CD14-positive monocyte (primary cell): ENCODE results near the gene PSME1. TPM values are rescaled to one million over a fixed set of nuclear protein-coding genes. Genes with fewer than 3 reads are reported as not detected.

Source experiments
- DNase-seq, 3 donors: peaks; one replicate each; pipeline ENCODE4 v3.0.0-alpha.2; 2011 to 2022
- H2AFZ ChIP-seq: 2 replicates; pipeline ENCODE4 v1.6.0; 2012; ENCODE audit warnings: mild to moderate bottlenecking, low read depth, low read length, inconsistent platforms; ENCODE audit not compliant: insufficient read depth, poor library complexity, severe bottlenecking
- H3K27ac ChIP-seq, 2 donors: 1 replicate in 1 of 2; 2 replicates in 1 of 2; pipeline ENCODE4 v1.5.1; 2012 to 2013; ENCODE audit warnings: low read length in 2 of 2, control low read depth in 1 of 2, inconsistent platforms in 1 of 2, low read depth in 1 of 2, mild to moderate bottlenecking in 1 of 2
- H3K27me3 ChIP-seq, 2 donors: one replicate each; pipeline versions ENCODE4 v1.6.0 to v1.6.1; 2011 to 2013; ENCODE audit warnings: low read length in 2 of 2; ENCODE audit not compliant: control insufficient read depth in 2 of 2, insufficient read depth in 2 of 2
- H3K36me3 ChIP-seq, 2 donors: replicated peaks in 1 of 2; 1 replicate in 1 of 2; 2 replicates in 1 of 2; pipeline versions ENCODE4 v1.5.1 to v1.6.1; 2012 to 2013; ENCODE audit warnings: low read length in 2 of 2, control low read depth in 1 of 2, inconsistent platforms in 1 of 2, mild to moderate bottlenecking in 1 of 2; ENCODE audit not compliant: insufficient read depth in 2 of 2, control insufficient read depth in 1 of 2
- H3K4me1 ChIP-seq, 2 donors: 1 replicate in 1 of 2; 2 replicates in 1 of 2; pipeline versions ENCODE4 v1.5.1 to v1.6.1; 2012 to 2013; ENCODE audit warnings: low read length in 2 of 2, control low read depth in 1 of 2, inconsistent platforms in 1 of 2, mild to moderate bottlenecking in 1 of 2, moderate library complexity in 1 of 2; ENCODE audit not compliant: insufficient read depth in 2 of 2, control insufficient read depth in 1 of 2
- H3K4me2 ChIP-seq: replicated peaks from 2 replicates; pipeline ENCODE3; 2012; ENCODE audit warnings: low read length, moderate library complexity, mild to moderate bottlenecking; ENCODE audit not compliant: poor library complexity, severe bottlenecking; ENCODE audit errors: extremely low read depth
- H3K4me3 ChIP-seq, 3 experiments: fragments of 200-600 bp in 1 of 3; sonication (generic) in 1 of 3; replicated peaks in 1 of 3; 1 replicate in 2 of 3; 2 replicates in 1 of 3; pipeline ENCODE4 v1.5.1; 2011 to 2013; ENCODE audit warnings: low read length in 3 of 3, mild to moderate bottlenecking in 3 of 3, control low read depth in 2 of 3, low read depth in 2 of 3, inconsistent platforms in 1 of 3, moderate library complexity in 1 of 3
- H3K79me2 ChIP-seq: 2 replicates; pipeline ENCODE4 v1.6.0; 2012; ENCODE audit warnings: mild to moderate bottlenecking, control low read depth, inconsistent platforms, low read length, moderate library complexity; ENCODE audit not compliant: insufficient read depth
- H3K9ac ChIP-seq: 2 replicates; pipeline ENCODE4 v1.6.0; 2017; ENCODE audit warnings: low read length, mild to moderate bottlenecking; ENCODE audit not compliant: insufficient read depth, poor library complexity, severe bottlenecking
- H3K9me3 ChIP-seq, 2 donors: replicated peaks in 1 of 2; 1 replicate in 1 of 2; 2 replicates in 1 of 2; pipeline versions ENCODE4 v1.5.1 to v1.6.1; 2012 to 2013; ENCODE audit warnings: low read length in 2 of 2, control low read depth in 1 of 2; ENCODE audit not compliant: control insufficient read depth in 1 of 2, insufficient read depth in 1 of 2
- H4K20me1 ChIP-seq: 2 replicates; pipeline ENCODE4 v1.6.0; 2012; ENCODE audit warnings: mild to moderate bottlenecking, low read length, control low read depth, moderate library complexity; ENCODE audit not compliant: insufficient read depth
- H3K27ac Mint-ChIP-seq, 7 donors: one replicate each; pipeline ENCODE4 v1.8.0; 2020; ENCODE audit warnings: mild to moderate bottlenecking in 7 of 7, mixed read lengths in 7 of 7, moderate library complexity in 6 of 7, inconsistent platforms in 2 of 7
- H3K27me3 Mint-ChIP-seq, 3 donors: one replicate each; pipeline ENCODE4 v1.8.0; 2021 to 2022; ENCODE audit warnings: low read depth in 3 of 3, mild to moderate bottlenecking in 3 of 3, mixed read lengths in 3 of 3, moderate library complexity in 3 of 3, inconsistent platforms in 1 of 3
- H3K36me3 Mint-ChIP-seq, 2 donors: one replicate each; pipeline ENCODE4 v1.8.0; 2020; ENCODE audit warnings: mixed read lengths in 2 of 2, inconsistent platforms in 1 of 2, mild to moderate bottlenecking in 1 of 2
- H3K4me1 Mint-ChIP-seq: one replicate; pipeline ENCODE4 v1.8.0; 2020; ENCODE audit warnings: mild to moderate bottlenecking, mixed read lengths
- H3K4me3 Mint-ChIP-seq, 2 donors: one replicate each; pipeline ENCODE4 v1.8.0; 2020; ENCODE audit warnings: mild to moderate bottlenecking in 2 of 2, mixed read lengths in 2 of 2, moderate library complexity in 1 of 2
- H3K9me3 Mint-ChIP-seq, 7 donors: one replicate each; pipeline ENCODE4 v1.8.0; 2020 to 2022; ENCODE audit warnings: mixed read lengths in 7 of 7, mild to moderate bottlenecking in 6 of 7, moderate library complexity in 6 of 7, inconsistent platforms in 2 of 7
- CTCF ChIP-seq: fragments of 200-600 bp; IDR thresholded peaks from one replicate; pipeline ENCODE4 v1.8.0; 2022; ENCODE audit warnings: antibody characterized with exemption, mild to moderate bottlenecking
- WGBS: methylation state at CpG from one replicate; pipeline ENCODE4 v1.1.5; 2013; ENCODE audit warnings: missing lambda C conversion rate; ENCODE audit not compliant: insufficient coverage; 5-methylcytosine and 5-hydroxymethylcytosine counted together
- intact Hi-C, 2 donors: fragments of 100-400 bp; cut with micrococcal nuclease; formaldehyde crosslinking; loops; one replicate each; pipeline versions ENCODE4 v1.15.0 to v1.15.1; 2023
- polyA plus RNA-seq, 3 donors: library from polyadenylated mRNA; depleted of rRNA in 1 of 3; unstranded in 2 of 3; stranded (reverse) in 1 of 3; fragments of 300-500 nt in 2 of 3; fragments of >200 nt in 1 of 3; fragmentation: Illumina TruSeq in 2 of 3; gene quantifications; 1 replicate in 2 of 3; 2 replicates in 1 of 3; pipeline ENCODE4 v1.2.3, GENCODE V29; 2012 to 2021

The PSME1 gene
- polyA plus RNA-seq, 3 donors = 435 to 759 (median 729) TPM

DNA sequence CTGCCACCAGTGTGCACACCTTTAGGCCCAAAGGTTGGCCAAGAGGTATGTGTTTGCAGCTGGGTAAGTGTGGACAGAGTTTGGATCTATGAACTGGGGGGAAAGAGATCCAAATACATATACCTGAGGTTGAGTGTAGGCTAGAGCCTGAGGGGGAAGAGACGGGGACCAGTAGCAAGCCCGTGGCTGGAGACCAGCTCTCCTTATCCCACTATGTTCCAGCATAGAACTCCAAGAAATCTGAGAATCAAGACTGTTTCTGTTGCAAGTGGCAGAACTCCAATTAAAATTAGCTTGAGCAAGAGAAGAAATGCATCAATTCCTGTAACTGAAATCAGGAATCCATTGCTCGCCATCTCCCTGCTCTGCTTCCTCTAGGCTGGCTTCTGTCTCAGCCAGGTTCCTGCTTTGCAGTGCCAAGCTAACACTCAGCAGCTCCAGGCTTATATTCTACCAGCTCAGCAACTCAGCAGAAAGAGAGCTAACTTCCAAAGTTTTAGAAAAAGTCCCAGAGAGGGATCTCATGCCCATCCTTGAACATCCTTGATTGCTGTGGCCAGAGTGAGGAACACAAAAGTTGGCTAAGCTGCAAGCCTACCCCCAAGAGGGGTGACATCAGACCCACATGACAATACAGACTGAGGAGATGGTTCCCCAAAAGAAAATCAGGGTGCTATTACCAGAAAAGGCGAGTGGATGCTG is 43.3 kb upstream of the PSME1 start:
- peaks cover 0 to 2% (median 0%) of the 10 kb centered on the region in 3 donors for H3K27me3 Mint-ChIP-seq
- Histone ChIP-seq H4K20me1 (peaks cover 8% of the 10 kb centered on the region), H3K9me3 (no peaks in the 10 kb centered on the region), H3K27ac (peak overlapping the region; percentile 68 to 92), H3K27me3 (no peaks in the 10 kb centered on the region), H3K9ac (peak overlapping the region; percentile 6), H3K4me2 (peak overlapping the region; percentile 0), H3K36me3 (peaks cover 0 to 5% of the 10 kb centered on the region in 2 donors), H3K4me1 (peaks cover 36 to 48% of the 10 kb centered on the region in 2 donors), H2AFZ (no peak overlapping the region), H3K4me3 (no peak overlapping the region), H3K79me2 (peaks cover 31% of the 10 kb centered on the region)
- peak; percentile 56 to 73 (median 59) for DNase-seq
- intact Hi-C loops = no loop called here
- no peak for TF ChIP-seq CTCF
- H3K4me1 Mint-ChIP-seq = peaks cover 45% of the 10 kb centered on the region
- WGBS = 50% methylated on average over 2 of the region's 4 CpGs
- H3K36me3 Mint-ChIP-seq = peaks cover 8 to 10% of the 10 kb centered on the region in 2 donors
- H3K9me3 Mint-ChIP-seq = peaks cover 0 to 3% (median 0%) of the 10 kb centered on the region in 7 donors
- peak overlapping the region; percentile 85 to 95 (median 89) for H3K27ac Mint-ChIP-seq
- H3K4me3 Mint-ChIP-seq = peak overlapping the region in 1 of 2 donors; percentile 96

GRCh38 chr14:24093207-24093900 is 42.6 kb upstream of the PSME1 start:
- H3K4me1 Mint-ChIP-seq = peaks cover 45% of the 10 kb centered on the region
- Histone ChIP-seq H3K36me3 (peaks cover 5 to 12% of the 10 kb centered on the region in 2 donors), H3K4me2 (peak overlapping the region; percentile 98)

More at GRCh38 chr14:24093207-24093900, 42.6 kb upstream of the PSME1 start:
- no peak for DNase-seq
- Histone ChIP-seq H2AFZ (peak overlapping the region; percentile 89), H3K4me1 (peaks cover 36 to 49% of the 10 kb centered on the region in 2 donors), H3K9me3 (no peaks in the 10 kb centered on the region), H3K79me2 (peaks cover 34% of the 10 kb centered on the region), H3K27ac (peak overlapping the region; percentile 68 to 92), H4K20me1 (peaks cover 10% of the 10 kb centered on the region), H3K27me3 (no peaks in the 10 kb centered on the region), H3K4me3 (peak overlapping the region in 2 of 3 experiments; percentile 64 to 98), H3K9ac (peak overlapping the region; percentile 6)
- H3K27me3 Mint-ChIP-seq = peaks cover 0 to 2% (median 0%) of the 10 kb centered on the region in 3 donors
- no peak for TF ChIP-seq CTCF
- H3K36me3 Mint-ChIP-seq = peaks cover 12 to 17% of the 10 kb centered on the region in 2 donors
- H3K9me3 Mint-ChIP-seq = peaks cover 0 to 3% (median 0%) of the 10 kb centered on the region in 7 donors
- peak overlapping the region; percentile 85 to 95 (median 89) for H3K27ac Mint-ChIP-seq
- intact Hi-C loops = no loop called here
- WGBS = 88% methylated on average over 17 of the region's 19 CpGs
- peak overlapping the region; percentile 96 to 97 for H3K4me3 Mint-ChIP-seq
